ENCODE results near the gene TCFL5. TPM values are rescaled to one million over a fixed set of nuclear protein-coding genes. Genes with fewer than 3 reads are reported as not detected.

Gene TCFL5
- total RNA-seq, 2 donors from 2014 or later, result 7.1 to 24.8 TPM

GRCh38 chr20:62864207-62864606 lies 2.6 kb upstream of the TCFL5 start:
- no peaks in the 10 kb centered on the region for H3K9me3 ChIP-seq
- no peak for DNase-seq (ENCODE audit: low spot score)
- 95% methylated on average over 7 of the region's 7 CpGs for WGBS
- TF ChIP-seq CTCF (IDR thresholded peaks at IDR 0.05) (no peak), POLR2AphosphoS5 (IDR thresholded peaks at IDR 0.05) (no peak), POLR2A (IDR thresholded peaks at IDR 0.05) (no peak)
- no peak overlapping the region for H3K4me3 ChIP-seq
- intact Hi-C loops (cut with DNase I), result no loop called here
- H3K36me3 ChIP-seq, result no peaks in the 10 kb centered on the region
- H3K27me3 ChIP-seq (replicated peaks; ENCODE audit: insufficient read depth), result no peaks in the 10 kb centered on the region
- H3K4me1 ChIP-seq (replicated peaks), result peaks cover 3% of the 10 kb centered on the region
- no peak overlapping the region for H3K27ac ChIP-seq

GRCh38 chr20:62860924-62861691 lies 514 bp downstream of the TCFL5 start:
- no peak overlapping the region for H3K27ac ChIP-seq
- H3K9me3 ChIP-seq, result no peaks in the 10 kb centered on the region
- TF ChIP-seq POLR2AphosphoS5 (IDR thresholded peaks at IDR 0.05) (no peak), CTCF (IDR thresholded peaks at IDR 0.05) (no peak), POLR2A (IDR thresholded peaks at IDR 0.05) (no peak)
- no peak for DNase-seq (ENCODE audit: low spot score)
- H3K4me1 ChIP-seq (replicated peaks), result peaks cover 3% of the 10 kb centered on the region
- H3K27me3 ChIP-seq (replicated peaks; ENCODE audit: insufficient read depth), result no peaks in the 10 kb centered on the region
- WGBS, result under 1% methylated on average over 94 of the region's 129 CpGs
- intact Hi-C loops (cut with DNase I), result no loop called here
- peak overlapping the region; percentile 42 to 45 for H3K4me3 ChIP-seq
- no peaks in the 10 kb centered on the region for H3K36me3 ChIP-seq

- WGBS, result 19% methylated on average over 15 of the region's 24 CpGs
- no peak for DNase-seq (ENCODE audit: low spot score)
- Histone ChIP-seq H3K27me3 (replicated peaks; ENCODE audit: insufficient read depth) (no peaks in the 10 kb centered on the region), H3K27ac (no peak overlapping the region), H3K36me3 (no peaks in the 10 kb centered on the region), H3K4me1 (replicated peaks) (peaks cover 3% of the 10 kb centered on the region), H3K9me3 (no peaks in the 10 kb centered on the region), H3K4me3 (peak overlapping the region; percentile 42 to 45)
- no peak for TF ChIP-seq POLR2AphosphoS5 (IDR thresholded peaks at IDR 0.05)
- TF ChIP-seq CTCF (IDR thresholded peaks at IDR 0.05), result no peak
- TF ChIP-seq POLR2A (IDR thresholded peaks at IDR 0.05), result no peak
- intact Hi-C loops (cut with DNase I), result no loop called here
Measured at GRCh38 chr20:62860391-62860923, 1.2 kb downstream of the TCFL5 start.

GRCh38 chr20:62859721-62860120 lies 1.9 kb downstream of the TCFL5 start:
- Histone ChIP-seq H3K4me1 (replicated peaks) (peaks cover 3% of the 10 kb centered on the region), H3K9me3 (no peaks in the 10 kb centered on the region), H3K27ac (no peak overlapping the region), H3K4me3 (no peak overlapping the region), H3K36me3 (no peaks in the 10 kb centered on the region), H3K27me3 (replicated peaks; ENCODE audit: insufficient read depth) (no peaks in the 10 kb centered on the region)
- DNase-seq (ENCODE audit: low spot score), result no peak
- intact Hi-C loops (cut with DNase I), result no loop called here
- TF ChIP-seq POLR2A (IDR thresholded peaks at IDR 0.05) (no peak), POLR2AphosphoS5 (IDR thresholded peaks at IDR 0.05) (no peak), CTCF (IDR thresholded peaks at IDR 0.05) (no peak)
- WGBS, result 95% methylated on average over 12 of the region's 12 CpGs
